Measurements from ENCODE around the gene CXCR4. TPM values are rescaled to one million over a fixed set of nuclear protein-coding genes. Genes with fewer than 3 reads are reported as not detected.

CXCR4 gene
- total and polyA plus RNA-seq, 2 of the 4 experiments (the other 2 are of a cell fraction) = not detected

GRCh38 chr2:136131961-136132824 lies 14.2 kb upstream of the CXCR4 start:
- ATAC-seq (ENCODE audit: low read depth) = no peak
- Histone ChIP-seq H3K27me3 (ENCODE audit: control insufficient read depth, insufficient read depth, low read length) (no peaks in the 10 kb centered on the region), H3K23ac (ENCODE audit: low read depth, low read length) (no peak overlapping the region), H3K4me3 (ENCODE audit: insufficient read depth, low read depth, low read length) (no peak overlapping the region), H2AK9ac (replicated peaks; ENCODE audit: low read depth, low read length, poor library complexity) (no peak overlapping the region), H3K9ac (ENCODE audit: low read depth, low read length) (no peak overlapping the region), H4K8ac (ENCODE audit: low read depth in 2 of 2, low read length in 2 of 2) (no peak overlapping the region), H3K14ac (replicated peaks; ENCODE audit: low read depth, low read length) (no peak overlapping the region), H2BK20ac (ENCODE audit: low read depth, low read length) (no peak overlapping the region), H2AFZ (replicated peaks; ENCODE audit: low read length, poor library complexity) (no peak overlapping the region), H3K4me2 (ENCODE audit: low read depth, low read length) (no peak overlapping the region), H3K4ac (ENCODE audit: low read depth, low read length) (no peak overlapping the region), H3K4me1 (ENCODE audit: control insufficient read depth, insufficient read depth, low read length) (no peaks in the 10 kb centered on the region), H3K36me3 (ENCODE audit: control insufficient read depth, insufficient read depth, low read length) (no peaks in the 10 kb centered on the region), H2BK5ac (ENCODE audit: low read depth, low read length, poor library complexity, severe bottlenecking) (no peak overlapping the region), H4K91ac (ENCODE audit: insufficient read depth, low read depth, low read length) (no peak overlapping the region), H2BK15ac (ENCODE audit: low read depth, low read length) (no peak overlapping the region), H3K27ac (ENCODE audit: insufficient read depth, low read length) (no peak overlapping the region), H3K18ac (ENCODE audit: low read depth, low read length) (no peak overlapping the region), H3K56ac (ENCODE audit: extremely low read depth, insufficient read depth, low read length) (no peak overlapping the region), H2BK120ac (ENCODE audit: low read depth, low read length) (no peak overlapping the region), H3K9me1 (ENCODE audit: insufficient read depth, low read length) (no peaks in the 10 kb centered on the region), H3K79me1 (ENCODE audit: low read depth in 1 of 2, low read length in 2 of 2) (no peaks in the 10 kb centered on the region), H2AK5ac (ENCODE audit: low read depth, low read length) (no peak overlapping the region), H3K9me3 (ENCODE audit: control insufficient read depth, insufficient read depth, low read length) (no peaks in the 10 kb centered on the region), H4K5ac (ENCODE audit: low read depth, low read length) (no peak overlapping the region), H4K20me1 (ENCODE audit: insufficient read depth, low read length) (no peaks in the 10 kb centered on the region)
- dilution Hi-C loops (cut with HindIII; ENCODE audit: low sequenced_read_pairs, unreplicated experiment) (no loop called here), in situ Hi-C loops (cut with MboI; ENCODE audit: low sequenced_read_pairs) (no loop called here), intact Hi-C loops (cut with micrococcal nuclease) (no loop called here)
- POLR2A ChIA-PET (ENCODE audit: unreplicated experiment) = no interaction called here
- no TSS peak for BruUV-seq (replicated peaks)
- CTCF ChIA-PET = no interaction called here
- no CpG with 5 or more reads among the region's 16 CpGs for WGBS, 2 experiments (ENCODE audit: extremely low coverage in 2 of 2, insufficient read length in 1 of 2)
- DNase-seq = no peak
- TF ChIP-seq MAFK (IDR thresholded peaks at IDR 0.05; ENCODE audit: low read depth, low read length) = no peak
- no peak for TF ChIP-seq MAZ (IDR thresholded peaks at IDR 0.05; ENCODE audit: borderline replicate concordance, low read depth, low read length)
- no peak for TF ChIP-seq BHLHE40 (IDR thresholded peaks at IDR 0.05; ENCODE audit: low read depth, low read length)
- TF ChIP-seq CEBPB (IDR thresholded peaks at IDR 0.05; ENCODE audit: low read depth, low read length) = no peak
- TF ChIP-seq POLR2A (IDR thresholded peaks at IDR 0.05; ENCODE audit: low read depth, low read length) = no peak
